Activated CD8-positive, alpha-beta memory T cell treated with anti-CD3 and anti-CD28 coated beads for 1 hour (primary cell): Measurements from ENCODE around the gene RNF175.

Experiments used
- DNase-seq, 2 donors: peaks; one replicate each; pipeline ENCODE4 v3.0.0-alpha.2; 2020; ENCODE audit warnings: low read depth in 1 of 2; ENCODE audit errors: extremely low read depth in 1 of 2

Gene RNF175

DNA sequence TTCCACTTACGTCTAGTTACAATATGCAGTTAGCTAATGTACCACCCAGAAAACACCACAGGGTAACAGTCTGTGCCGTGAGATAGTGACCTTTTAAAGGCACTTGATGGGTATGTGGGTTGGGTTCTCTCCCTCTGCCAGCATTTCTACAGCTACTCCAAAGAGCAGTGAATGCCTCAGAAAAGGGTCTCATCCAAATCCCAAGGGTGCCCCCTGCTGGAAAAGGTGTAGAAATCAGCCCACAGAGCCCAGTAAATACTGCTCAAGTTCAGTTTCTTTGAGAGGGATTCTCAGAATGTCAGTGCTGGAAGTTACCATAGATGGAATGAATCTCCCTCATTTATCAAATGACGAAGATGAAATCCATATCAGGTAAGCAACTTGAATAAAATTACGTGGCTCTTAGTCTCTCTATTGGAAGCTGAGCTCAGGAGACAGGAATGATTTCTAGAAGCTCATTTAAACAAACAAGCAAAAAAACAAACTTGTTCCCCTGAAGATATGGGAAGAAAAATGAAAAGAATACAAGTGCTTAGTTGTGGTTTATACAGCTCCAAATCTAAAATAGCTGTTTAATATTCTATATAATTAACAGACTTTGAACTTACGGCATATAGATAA lies 9.5 kb downstream of the RNF175 start:
- DNase-seq = peak; percentile 5 to 20

DNA sequence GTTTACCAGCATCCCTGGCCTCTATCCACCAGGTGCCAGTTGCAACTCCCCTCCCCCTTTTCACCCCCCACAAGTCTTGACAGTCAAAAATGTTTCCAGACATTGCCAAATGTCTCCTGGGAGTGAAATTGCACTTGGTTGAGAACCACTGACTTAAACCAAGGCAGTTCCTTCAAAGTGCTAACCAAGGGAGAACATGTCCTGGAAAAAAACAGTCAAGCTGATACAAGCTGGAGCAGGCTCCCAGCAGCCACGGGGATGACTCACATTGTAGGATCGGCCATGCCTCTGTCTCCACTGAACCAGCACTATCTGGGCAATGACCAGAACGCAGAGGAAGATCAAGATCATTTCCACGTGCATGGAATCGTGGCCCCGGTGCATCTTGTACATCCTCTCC lies 11.4 kb downstream of the RNF175 start:
- DNase-seq = no peak

GRCh38 chr4:153747406-153747955 lies 12.3 kb downstream of the RNF175 start:
- no peak for DNase-seq

DNA sequence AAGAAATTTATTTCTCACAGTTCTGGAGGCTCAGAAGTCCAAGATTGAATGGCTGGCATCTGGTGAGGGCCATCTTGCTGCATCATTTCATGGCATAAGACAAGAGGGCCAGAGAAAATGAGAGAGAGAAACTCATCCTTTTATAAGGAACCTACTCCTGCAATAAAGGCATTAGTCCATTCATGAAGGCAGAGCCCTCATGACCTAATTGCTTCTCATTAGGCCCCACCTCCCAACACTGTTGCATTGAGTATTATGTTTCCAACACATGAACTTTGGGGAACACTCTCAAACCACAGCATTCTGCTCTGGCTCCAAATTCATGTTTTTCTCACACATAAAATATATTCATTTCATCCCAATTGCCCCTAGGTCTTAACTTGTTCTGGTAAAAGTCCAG lies 14.2 kb downstream of the RNF175 start:
- no peak for DNase-seq

GRCh38 chr4:153741541-153741940 lies 18.3 kb downstream of the RNF175 start:
- no peak for DNase-seq

- DNase-seq = no peak
These were observed 23.8 kb downstream of the RNF175 start for GRCh38 chr4:153735906-153736461.

GRCh38 chr4:153733751-153734448 lies 25.9 kb downstream of the RNF175 start:
- no peak for DNase-seq

DNA sequence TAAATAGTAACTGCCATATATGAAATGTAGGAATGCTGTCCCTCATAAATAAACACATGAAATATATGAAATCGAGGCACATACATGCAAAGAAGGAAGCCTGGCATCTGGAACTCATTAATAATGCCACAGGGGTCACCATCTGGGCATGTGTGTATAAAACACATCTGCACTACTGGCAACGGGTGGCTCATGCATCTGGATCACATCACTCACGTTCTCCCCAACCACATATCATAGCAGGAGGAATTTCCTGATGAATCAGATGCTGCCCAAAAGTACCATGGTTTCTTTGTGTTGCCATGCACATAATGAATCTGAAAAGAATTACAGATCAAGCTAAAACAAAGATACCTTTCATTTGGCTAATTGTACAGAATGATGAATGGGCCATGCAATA lies 28.6 kb downstream of the RNF175 start:
- DNase-seq = no peak

DNA sequence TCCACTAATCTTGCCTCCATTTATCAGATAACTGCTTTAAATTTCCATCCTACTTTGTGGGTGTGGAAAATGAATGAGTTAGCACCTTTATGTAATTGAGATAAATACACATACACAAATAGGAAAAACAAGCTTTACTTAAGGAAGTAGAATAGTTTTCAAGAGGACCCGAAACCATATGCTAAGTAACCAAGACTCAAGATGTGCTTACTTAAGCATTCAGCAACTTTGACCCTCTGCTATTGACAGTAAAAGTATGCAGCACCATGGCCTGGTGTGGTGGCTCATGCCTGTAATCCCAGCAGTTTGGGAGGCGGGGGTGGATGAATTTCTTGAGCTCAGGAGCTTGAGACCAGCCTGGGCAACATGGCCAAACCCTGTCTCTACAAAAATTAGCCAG lies 29.9 kb downstream of the RNF175 start:
- DNase-seq = no peak

GRCh38 chr4:153728660-153729059 lies 31.2 kb downstream of the RNF175 start:
- DNase-seq = no peak

DNA sequence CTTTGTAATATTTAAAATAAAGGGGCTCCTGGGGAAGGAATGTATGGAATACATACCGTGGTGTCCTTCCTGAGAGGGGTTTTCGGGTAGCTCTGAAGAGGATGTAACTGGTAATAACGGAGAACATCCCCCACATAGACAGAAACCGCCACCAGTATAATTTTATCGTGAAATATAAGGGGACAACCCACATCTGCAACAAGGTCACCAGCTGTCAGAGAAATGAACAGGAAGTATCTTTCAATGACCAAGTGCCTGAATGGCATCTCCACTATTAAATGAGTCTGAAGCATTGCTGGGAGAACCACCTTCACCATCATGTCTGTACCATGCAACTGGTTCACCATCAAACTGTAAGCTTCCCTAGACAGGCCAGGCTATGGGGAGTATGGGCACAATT lies 31.7 kb downstream of the RNF175 start:
- DNase-seq = no peak

- DNase-seq = no peak
These were observed 34.0 kb downstream of the RNF175 start for GRCh38 chr4:153725831-153726154.

- no peak for DNase-seq
These were observed 34.5 kb downstream of the RNF175 start for GRCh38 chr4:153725136-153725830.

- no peak for DNase-seq
These were observed 35.2 kb downstream of the RNF175 start for GRCh38 chr4:153724606-153725005.

DNA sequence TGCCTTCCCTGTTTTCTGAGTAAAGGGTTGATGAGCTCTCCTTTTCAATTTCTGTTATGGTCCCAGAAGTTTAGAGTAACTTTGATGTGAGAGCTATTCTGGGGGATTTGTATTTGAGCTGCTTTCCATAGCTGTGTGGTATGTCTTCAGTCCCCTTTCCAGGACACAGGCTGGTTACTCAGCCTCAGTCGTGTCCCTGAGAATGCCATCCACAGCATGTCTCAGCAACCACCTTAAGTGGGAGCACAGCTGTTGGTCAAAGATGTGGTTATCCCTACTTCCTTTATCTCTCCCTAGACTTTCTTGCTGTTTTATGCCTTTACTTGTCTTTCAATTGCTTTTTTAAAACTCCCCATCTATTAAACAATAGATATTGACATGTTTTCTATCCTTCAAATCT lies 37.8 kb downstream of the RNF175 start:
- no peak for DNase-seq

GRCh38 chr4:153713866-153714646 lies 45.8 kb downstream of the RNF175 start:
- no peak for DNase-seq

DNA sequence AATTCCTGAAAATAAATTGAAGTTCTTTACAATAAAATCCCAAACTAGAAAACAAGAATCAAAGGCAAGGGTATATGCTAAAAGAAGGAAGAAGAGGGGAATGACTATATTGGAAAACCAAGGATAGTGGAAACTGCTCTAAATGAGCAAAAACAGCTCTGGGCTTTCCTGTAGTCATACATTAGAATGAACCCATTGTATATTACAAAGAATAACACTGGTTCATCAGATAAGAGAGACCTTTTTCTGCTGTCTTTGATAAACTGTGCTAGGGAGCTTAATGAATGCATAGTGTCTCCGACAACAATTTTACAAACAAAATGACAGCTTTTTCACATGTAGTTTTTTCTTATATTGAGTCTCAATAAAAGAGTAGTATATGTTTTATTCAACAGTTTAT lies 49.1 kb downstream of the RNF175 start:
- DNase-seq = no peak

GRCh38 chr4:153706519-153706918 lies 53.3 kb downstream of the RNF175 start:
- no peak for DNase-seq

DNA sequence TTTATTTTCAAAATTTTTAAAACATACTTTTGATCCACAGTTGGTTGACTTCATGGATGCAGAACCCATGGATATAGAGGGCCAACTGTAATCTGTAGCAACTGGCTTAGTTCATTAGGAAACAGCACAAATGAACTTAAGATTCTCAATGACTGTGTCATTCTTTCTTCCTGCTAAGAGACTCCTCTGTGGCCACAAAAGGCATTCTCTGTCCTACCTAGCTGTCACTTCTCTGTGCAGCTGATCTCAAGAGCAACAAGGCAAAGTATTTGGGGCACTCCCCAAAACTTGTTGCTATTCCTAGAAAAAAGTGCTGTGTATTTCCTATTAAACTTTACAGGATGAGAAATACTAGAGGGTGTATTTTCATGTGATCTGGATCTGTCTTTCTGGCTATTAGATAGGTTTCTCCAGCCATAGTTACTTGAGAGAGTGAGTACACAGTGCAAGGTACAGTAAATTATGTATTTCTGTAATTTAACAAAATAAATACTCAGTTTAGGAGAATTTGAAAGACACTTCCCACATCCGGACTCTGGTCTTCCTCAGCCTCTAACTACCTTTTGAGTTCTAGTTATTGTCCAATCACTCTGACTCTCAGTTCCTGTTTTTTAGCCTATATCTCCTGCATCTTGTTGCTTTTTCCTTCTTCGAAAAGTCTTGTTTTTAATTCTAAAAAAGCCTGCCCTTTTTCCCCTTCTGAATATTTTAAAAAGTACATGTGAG lies 53.9 kb downstream of the RNF175 start:
- no peak for DNase-seq

- DNase-seq = no peak
These were observed 55.3 kb downstream of the RNF175 start for GRCh38 chr4:153704522-153704921.
